Measurements from ENCODE around the gene LARGE2.

Gene LARGE2

DNA sequence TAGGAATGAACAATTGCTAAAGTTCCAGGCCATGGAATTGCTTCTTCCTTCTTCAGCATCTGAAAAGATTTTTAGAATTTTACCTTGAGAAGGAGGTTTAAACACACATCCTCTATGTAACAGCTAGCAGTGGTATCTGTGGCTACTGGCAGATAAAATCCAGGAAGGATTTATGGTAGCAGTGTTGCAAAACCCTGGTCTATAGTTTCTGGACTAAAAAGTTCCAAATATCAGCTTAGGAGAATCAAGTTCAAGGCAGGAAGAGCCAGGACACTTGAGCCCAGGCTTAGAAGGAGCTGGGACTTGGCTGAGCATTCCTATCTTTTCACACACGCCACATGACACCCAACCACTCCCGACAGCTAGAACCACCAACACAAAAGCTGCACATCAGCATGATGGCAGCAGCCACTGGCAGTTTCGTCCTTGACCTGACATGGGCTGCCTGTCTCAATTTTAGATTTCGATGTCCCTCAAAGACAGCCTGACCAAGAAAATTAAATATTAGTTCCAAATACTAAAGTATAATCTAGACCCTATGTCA is 14.1 kb downstream of the LARGE2 start:
- TF ChIP-seq CTCF (IDR thresholded peaks at IDR 0.05; ENCODE audit: low read depth, low read length, missing control alignments): no peak
- no peak overlapping the region for H3K4me3 ChIP-seq (ENCODE audit: low read depth, low read length)
- DNase-seq (ENCODE audit: low read depth): no peak

GRCh38 chr11:45937916-45938315 is 15.5 kb downstream of the LARGE2 start:
- TF ChIP-seq CTCF (IDR thresholded peaks at IDR 0.05; ENCODE audit: low read depth, low read length, missing control alignments): no peak
- no peak overlapping the region for H3K4me3 ChIP-seq (ENCODE audit: low read depth, low read length)
- DNase-seq (ENCODE audit: low read depth): no peak

GRCh38 chr11:45939836-45940235 is 17.4 kb downstream of the LARGE2 start:
- DNase-seq (ENCODE audit: low read depth): no peak
- no peak overlapping the region for H3K4me3 ChIP-seq (ENCODE audit: low read depth, low read length)
- no peak for TF ChIP-seq CTCF (IDR thresholded peaks at IDR 0.05; ENCODE audit: low read depth, low read length, missing control alignments)

DNA sequence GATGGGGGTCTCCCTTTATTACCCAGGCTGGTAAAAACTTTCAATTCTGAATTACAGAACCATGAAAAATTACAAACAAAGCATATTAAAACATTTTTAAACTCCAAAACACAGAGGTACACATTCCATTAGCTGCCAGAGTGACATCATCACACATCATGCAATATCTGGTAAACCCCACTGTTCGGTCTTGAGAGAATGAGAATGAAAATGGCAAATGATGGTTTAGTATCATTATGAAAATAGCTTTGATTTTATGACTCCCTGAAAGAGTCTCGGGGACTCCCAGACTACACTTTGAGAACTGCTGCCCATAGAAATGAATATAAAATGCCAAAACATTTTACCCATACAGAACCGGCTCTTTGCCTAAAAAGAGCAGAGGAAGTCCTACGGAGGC is 18.8 kb downstream of the LARGE2 start:
- no peak for TF ChIP-seq CTCF (IDR thresholded peaks at IDR 0.05; ENCODE audit: low read depth, low read length, missing control alignments)
- H3K4me3 ChIP-seq (ENCODE audit: low read depth, low read length): no peak overlapping the region
- no peak for DNase-seq (ENCODE audit: low read depth)

DNA sequence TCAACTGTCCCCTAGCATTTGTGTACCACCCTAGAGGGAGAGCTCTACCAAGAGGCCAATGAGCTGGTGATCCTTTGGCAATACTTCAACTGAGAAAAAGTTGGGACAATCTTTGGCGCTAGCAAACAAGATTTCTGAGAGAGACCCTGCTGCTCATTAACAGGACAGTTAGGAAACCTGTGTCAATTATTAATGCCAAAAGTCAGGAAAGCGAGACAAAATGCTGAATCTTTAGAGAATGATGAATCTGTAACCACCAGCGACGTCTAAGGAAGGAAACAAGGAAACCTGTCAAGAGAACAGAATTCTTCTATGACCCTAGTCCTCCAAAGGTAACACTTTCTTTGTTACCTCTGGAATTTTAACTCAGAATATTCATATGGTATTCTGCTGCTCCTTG is 19.9 kb downstream of the LARGE2 start:
- DNase-seq (ENCODE audit: low read depth): no peak
- no peak overlapping the region for H3K4me3 ChIP-seq (ENCODE audit: low read depth, low read length)
- TF ChIP-seq CTCF (IDR thresholded peaks at IDR 0.05; ENCODE audit: low read depth, low read length, missing control alignments): no peak

GRCh38 chr11:45945397-45945999 is 23.0 kb downstream of the LARGE2 start:
- TF ChIP-seq CTCF (IDR thresholded peaks at IDR 0.05; ENCODE audit: low read depth, low read length, missing control alignments): no peak
- no peak overlapping the region for H3K4me3 ChIP-seq (ENCODE audit: low read depth, low read length)
- no peak for DNase-seq (ENCODE audit: low read depth)

DNA sequence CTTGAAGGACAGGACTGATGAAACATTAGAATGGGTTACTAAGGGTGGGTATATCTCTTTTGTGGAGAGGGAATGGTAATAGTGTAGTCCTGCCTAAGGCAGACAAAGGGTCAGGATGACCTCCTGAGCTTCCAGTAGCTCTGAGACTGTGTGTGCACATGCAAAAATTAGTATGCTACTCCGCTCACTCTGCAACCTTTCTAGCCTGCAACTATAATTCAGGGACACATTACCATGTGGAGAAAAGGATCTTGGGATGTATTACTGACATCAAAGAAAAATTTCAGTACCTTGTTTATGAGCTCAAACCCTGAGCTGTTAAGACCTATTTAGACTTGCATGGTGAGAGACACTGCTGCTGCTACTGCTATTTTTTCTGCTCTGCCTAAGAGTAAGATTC is 25.4 kb downstream of the LARGE2 start:
- no peak for TF ChIP-seq CTCF (IDR thresholded peaks at IDR 0.05; ENCODE audit: low read depth, low read length, missing control alignments)
- no peak for DNase-seq (ENCODE audit: low read depth)
- H3K4me3 ChIP-seq (ENCODE audit: low read depth, low read length): no peak overlapping the region
